HEK293T (cell line): ENCODE measurements around the gene GIMAP5.

ENCODE experiments used
- CTCF ChIA-PET: fragments of 350-600 bp; formaldehyde crosslinking; extraction: SDS; loops from one replicate; lab custom pipeline; 2021; ENCODE audit warnings: antibody characterized with exemption, inconsistent platforms; lab: Yijun Ruan, JAX
- POLR2A ChIA-PET: fragments of 350-600 bp; formaldehyde crosslinking; extraction: SDS; loops from one replicate; lab custom pipeline; 2020; ENCODE audit warnings: antibody characterized with exemption, inconsistent platforms; lab: Yijun Ruan, JAX
- DNase-seq: peaks from one replicate; pipeline ENCODE4 v3.0.0; 2012; ENCODE audit warnings: mixed read lengths; ENCODE audit errors: extremely low spot score
- ARNT ChIP-seq: fragments of 450-650 bp; IDR thresholded peaks from 2 replicates; pipeline ENCODE4 v1.6.1; 2017; ENCODE audit warnings: mild to moderate bottlenecking
- BHLHE40 ChIP-seq: fragments of 450-650 bp; IDR thresholded peaks from 2 replicates; pipeline ENCODE4 v1.6.1; 2016; ENCODE audit warnings: mild to moderate bottlenecking, moderate library complexity, borderline replicate concordance
- CTBP1 ChIP-seq: fragments of 450-650 bp; IDR thresholded peaks from 2 replicates; pipeline ENCODE4 v1.6.1; 2016; ENCODE audit warnings: borderline replicate concordance
- ELF4 ChIP-seq: fragments of 450-650 bp; IDR thresholded peaks from 2 replicates; pipeline ENCODE4 v1.6.1; 2017; ENCODE audit warnings: antibody characterized with exemption
- FOXA1 ChIP-seq: fragments of 450-650 bp; IDR thresholded peaks from 2 replicates; pipeline ENCODE4 v1.6.1; 2016; ENCODE audit warnings: mild to moderate bottlenecking
- FOXK2 ChIP-seq: fragments of 450-650 bp; IDR thresholded peaks from 2 replicates; pipeline ENCODE4 v1.6.1; 2016; ENCODE audit warnings: mild to moderate bottlenecking
- FOXM1 ChIP-seq: fragments of 450-650 bp; IDR thresholded peaks from 2 replicates; pipeline ENCODE4 v1.6.1; 2017; ENCODE audit warnings: mild to moderate bottlenecking, borderline replicate concordance
- HDGF ChIP-seq: fragments of 450-650 bp; IDR thresholded peaks from 2 replicates; pipeline ENCODE4 v1.6.1; 2017; ENCODE audit warnings: antibody characterized with exemption, borderline replicate concordance
- L3MBTL2 ChIP-seq: fragments of 450-650 bp; conservative IDR thresholded peaks from 2 replicates; pipeline ENCODE4 v1.6.1; 2016; ENCODE audit warnings: mild to moderate bottlenecking
- LEF1 ChIP-seq: fragments of 450-650 bp; IDR thresholded peaks from 2 replicates; pipeline ENCODE4 v1.6.1; 2017; ENCODE audit warnings: mild to moderate bottlenecking, borderline replicate concordance
- NFRKB ChIP-seq: fragments of 450-650 bp; IDR thresholded peaks from 2 replicates; pipeline ENCODE4 v1.6.1; 2016; ENCODE audit warnings: mild to moderate bottlenecking, moderate library complexity
- PKNOX1 ChIP-seq: fragments of 450-650 bp; IDR thresholded peaks from 2 replicates; pipeline ENCODE4 v1.6.1; 2016
- SP1 ChIP-seq: fragments of 450-650 bp; IDR thresholded peaks from 2 replicates; pipeline ENCODE4 v1.6.1; 2017
- SUZ12 ChIP-seq: fragments of 450-650 bp; IDR thresholded peaks from 2 replicates; pipeline ENCODE4 v1.6.1; 2016; ENCODE audit warnings: mild to moderate bottlenecking
- TARDBP ChIP-seq: fragments of 450-650 bp; IDR thresholded peaks from 2 replicates; pipeline ENCODE4 v1.6.1; 2016
- ZNF384 ChIP-seq: fragments of 450-650 bp; IDR thresholded peaks from 2 replicates; pipeline ENCODE4 v1.6.1; 2016

GIMAP5 gene

GRCh38 chr7:150787321-150788281, 50.4 kb downstream of the GIMAP5 start:
- ChIA-PET POLR2A (interaction anchor here (0.8 kb wide), 1 partner anchor 474 kb away, joined by 3 read pairs; no protein-coding TSS in a partner anchor), CTCF (interaction anchor here (0.6 to 2.4 kb wide), 6 partner anchors 9 to 215 kb away, joined by 3 to 10 read pairs (median 4); no protein-coding TSS in a partner anchor)
- no peak for DNase-seq
- no peak for TF ChIP-seq NFRKB
- TF ChIP-seq CTBP1, result no peak
- TF ChIP-seq HDGF, result no peak
- no peak for TF ChIP-seq ARNT
- no peak for TF ChIP-seq ELF4

GRCh38 chr7:150788474-150789269, 51.5 kb downstream of the GIMAP5 start:
- POLR2A ChIA-PET, result interaction anchor here (0.8 to 1.6 kb wide), 2 partner anchors 165 to 475 kb away, joined by 3 read pairs; no protein-coding TSS in a partner anchor

GRCh38 chr7:150790416-150791075, 53.3 kb downstream of the GIMAP5 start:
- ChIA-PET CTCF (no interaction called here), POLR2A (interaction anchor here (1.6 kb wide), 1 partner anchor 163 kb away, joined by 3 read pairs; no protein-coding TSS in a partner anchor)
- no peak for TF ChIP-seq ELF4
- no peak for TF ChIP-seq TARDBP
- TF ChIP-seq ARNT, result no peak
- TF ChIP-seq SUZ12, result no peak
- TF ChIP-seq HDGF, result no peak
- TF ChIP-seq FOXA1, result no peak
- no peak for DNase-seq

More at GRCh38 chr7:150788474-150789269, 51.5 kb downstream of the GIMAP5 start:
- TF ChIP-seq CTBP1, result no peak
- TF ChIP-seq ARNT, result no peak
- no peak for TF ChIP-seq TARDBP
- no peak for TF ChIP-seq BHLHE40
- no peak for TF ChIP-seq HDGF
- TF ChIP-seq L3MBTL2, result no peak
- TF ChIP-seq FOXK2, result no peak
- TF ChIP-seq ZNF384, result no peak
- no peak for TF ChIP-seq FOXM1
- TF ChIP-seq PKNOX1, result no peak
- no peak for TF ChIP-seq SP1
- CTCF ChIA-PET, result interaction anchor here (1.0 to 2.4 kb wide), 4 partner anchors 10 to 214 kb away, joined by 3 to 10 read pairs (median 6); no protein-coding TSS in a partner anchor
- DNase-seq, result no peak

GRCh38 chr7:150791304-150791703, 54.1 kb downstream of the GIMAP5 start:
- ChIA-PET CTCF (interaction anchor here (1.4 kb wide), 1 partner anchor 13 kb away, joined by 3 read pairs; no protein-coding TSS in a partner anchor), POLR2A (no interaction called here)
- DNase-seq, result no peak
- TF ChIP-seq TARDBP (no peak), SUZ12 (no peak), HDGF (no peak), NFRKB (no peak), SP1 (no peak)

- DNase-seq, result no peak
- ChIA-PET POLR2A (no interaction called here), CTCF (interaction anchor here (0.6 to 1.4 kb wide), 2 partner anchors 13 to 226 kb away, joined by 3 read pairs; no protein-coding TSS in a partner anchor)
- no peak for TF ChIP-seq L3MBTL2
- TF ChIP-seq SUZ12, result no peak
- no peak for TF ChIP-seq LEF1
- TF ChIP-seq FOXM1, result no peak
- no peak for TF ChIP-seq PKNOX1
- no peak for TF ChIP-seq FOXK2
- no peak for TF ChIP-seq TARDBP
- no peak for TF ChIP-seq NFRKB
Measured at GRCh38 chr7:150791746-150792452, 54.7 kb downstream of the GIMAP5 start.
